CD1c-positive myeloid dendritic cell (primary cell): ENCODE results near the gene PLVAP.
"Not testable (repeated sequence)": the region's sequence is repeated elsewhere in the genome, so short reads cannot be mapped to it uniquely, and the experiment has no call there.

Experiments used
- DNase-seq: peaks from one replicate; pipeline ENCODE4 v3.0.0-alpha.2; 2016; ENCODE audit errors: extremely low spot score

The PLVAP gene

GRCh38 chr19:17402982-17403855 lies 26.1 kb upstream of the PLVAP start:
- peak; percentile 37 for DNase-seq

GRCh38 chr19:17401628-17402027 lies 24.5 kb upstream of the PLVAP start:
- DNase-seq = no peak

- DNase-seq = no peak
Measured at GRCh38 chr19:17398902-17399527, 21.9 kb upstream of the PLVAP start.

- peak; percentile 72 for DNase-seq
Measured at GRCh38 chr19:17394891-17395415, 17.8 kb upstream of the PLVAP start.

- no peak for DNase-seq
Measured at GRCh38 chr19:17393914-17394313, 16.8 kb upstream of the PLVAP start, which contains the start of gene CCDC194. Gene CCDC194 (minus strand): TSS chr19:17394196. CDS start chr19:17394158, 38 bp downstream.

- DNase-seq = no peak
Measured at GRCh38 chr19:17393002-17393401, 15.9 kb upstream of the PLVAP start.

- peak; percentile 56 for DNase-seq
Measured at GRCh38 chr19:17391371-17392151, 14.4 kb upstream of the PLVAP start.

- DNase-seq = peak; percentile 91
Measured at GRCh38 chr19:17390665-17391370, 13.7 kb upstream of the PLVAP start.

GRCh38 chr19:17389957-17390664 lies 13.0 kb upstream of the PLVAP start:
- no peak for DNase-seq

- no peak for DNase-seq
Measured at GRCh38 chr19:17389288-17389687, 12.1 kb upstream of the PLVAP start.

- DNase-seq = peak; percentile 74
Measured at GRCh38 chr19:17385878-17386611, 8.9 kb upstream of the PLVAP start.

- DNase-seq = no peak
Measured at GRCh38 chr19:17380426-17381138, 3.4 kb upstream of the PLVAP start.

GRCh38 chr19:17379221-17379631 lies 2.1 kb upstream of the PLVAP start:
- peak; percentile 41 for DNase-seq

GRCh38 chr19:17378271-17378670 lies 1.1 kb upstream of the PLVAP start:
- no peak for DNase-seq

GRCh38 chr19:17370026-17370587 lies 7.0 kb downstream of the PLVAP start:
- peak; percentile 86 for DNase-seq

- DNase-seq = no peak
Measured at GRCh38 chr19:17365361-17365760, 11.8 kb downstream of the PLVAP start.

GRCh38 chr19:17363852-17364605 lies 13.1 kb downstream of the PLVAP start:
- DNase-seq = not testable (repeated sequence)
